GM19395 (cell line): ENCODE measurements around the gene PTK7.

Source experiments
- ATAC-seq: cut with Tn5 transposase; IDR thresholded peaks from one replicate; pipeline ENCODE4 v1.9.1; 2021; ENCODE audit warnings: mild to moderate bottlenecking, moderate library complexity; ENCODE audit not compliant: unreplicated experiment

PTK7 gene

GRCh38 chr6:43175676-43176422, 99.7 kb downstream of the PTK7 start:
- no peak for ATAC-seq

- no peak for ATAC-seq
Measured at GRCh38 chr6:43176423-43176786, 100.3 kb downstream of the PTK7 start.

- ATAC-seq = no peak
Measured at GRCh38 chr6:43178150-43178549, 102.0 kb downstream of the PTK7 start.

GRCh38 chr6:43178951-43179830, 103.1 kb downstream of the PTK7 start:
- ATAC-seq = no peak

- no peak for ATAC-seq
Measured at GRCh38 chr6:43180058-43180457, 103.9 kb downstream of the PTK7 start.

DNA sequence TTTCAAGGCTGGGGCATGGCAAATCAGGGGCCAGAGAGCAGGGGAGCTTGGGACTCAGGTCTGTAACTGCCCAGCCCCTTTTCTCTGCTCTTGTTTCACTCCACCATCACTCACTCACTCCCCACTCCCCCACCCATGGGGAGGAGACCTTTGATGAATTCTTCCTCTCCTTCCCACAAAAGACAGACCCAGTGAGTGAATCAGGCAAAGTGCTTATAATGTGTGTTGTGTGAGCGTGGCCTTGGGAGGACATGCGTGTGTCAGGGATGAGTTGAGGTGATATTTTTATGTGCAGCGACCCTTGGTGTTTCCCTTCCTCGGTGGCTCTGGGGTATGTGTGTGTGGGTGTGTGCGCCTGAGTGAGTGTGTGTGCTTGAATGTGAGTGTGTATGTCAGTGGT, 104.9 kb downstream of the PTK7 start:
- ATAC-seq = no peak

DNA sequence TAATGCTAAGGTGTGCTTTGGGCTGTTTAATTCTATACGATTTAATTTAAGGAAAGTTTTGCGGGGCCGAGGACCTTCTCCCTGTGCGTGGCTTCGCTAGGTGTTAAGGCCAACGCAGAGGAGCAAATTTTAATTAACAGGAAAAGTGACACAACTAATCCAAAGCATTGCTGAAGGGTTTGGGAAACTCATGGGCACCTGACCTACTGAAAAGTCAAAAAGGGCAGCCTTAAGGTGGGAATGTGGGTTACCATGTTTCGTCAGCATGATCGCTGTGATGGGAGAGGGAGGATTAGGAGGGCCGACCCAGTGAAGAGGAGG, 105.5 kb downstream of the PTK7 start:
- no peak for ATAC-seq

DNA sequence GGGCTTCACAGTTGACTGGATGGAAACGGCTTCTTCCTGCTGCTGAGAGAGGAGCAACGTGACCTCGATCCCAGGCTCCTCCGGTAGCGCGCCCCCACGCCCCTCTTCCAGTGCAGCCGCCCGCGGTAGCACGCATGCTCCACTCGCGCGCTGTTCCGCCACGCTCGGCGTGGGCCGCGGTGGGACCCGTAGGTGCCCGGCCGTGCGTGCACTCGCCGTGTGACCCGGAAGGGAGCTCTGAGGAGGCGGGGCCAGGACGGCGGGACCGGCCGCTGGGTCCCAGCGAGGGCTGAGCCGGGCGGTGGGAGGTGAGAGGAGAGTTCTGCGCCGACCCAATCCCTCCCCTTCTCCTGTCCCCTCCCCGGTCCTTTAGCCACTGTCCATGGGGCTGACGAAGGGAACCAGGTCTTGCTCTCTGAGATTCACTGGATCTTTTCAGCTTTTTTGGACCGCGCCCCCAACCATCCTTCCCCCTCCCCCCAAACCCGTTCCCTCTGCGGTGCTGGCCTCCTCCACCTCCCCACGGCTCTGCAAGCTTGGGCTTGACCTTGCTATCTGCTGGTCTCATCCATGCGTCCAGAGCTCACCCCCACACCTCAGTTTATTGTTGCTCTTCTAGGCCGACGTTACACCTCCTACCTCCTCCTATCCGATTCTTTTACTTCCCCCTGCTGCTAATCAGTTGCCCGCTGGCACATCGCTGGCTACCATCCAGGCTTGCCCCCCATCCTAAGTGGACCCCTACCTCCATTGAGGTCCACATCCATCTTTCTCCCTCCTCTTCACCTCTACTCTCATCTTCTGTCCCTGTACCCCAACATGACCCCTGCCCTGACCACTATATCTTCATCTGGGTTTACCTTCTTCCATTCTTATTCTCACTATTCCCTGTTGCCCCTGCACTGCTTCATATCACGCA, 106.1 kb downstream of the PTK7 start, which contains the start of gene CUL9:
Gene CUL9, plus strand, starts transcription at position 255 of the 919 bp plus-strand sequence. CDS start 2,115 bp downstream, outside the sequence.
- ATAC-seq = peak; percentile 91

DNA sequence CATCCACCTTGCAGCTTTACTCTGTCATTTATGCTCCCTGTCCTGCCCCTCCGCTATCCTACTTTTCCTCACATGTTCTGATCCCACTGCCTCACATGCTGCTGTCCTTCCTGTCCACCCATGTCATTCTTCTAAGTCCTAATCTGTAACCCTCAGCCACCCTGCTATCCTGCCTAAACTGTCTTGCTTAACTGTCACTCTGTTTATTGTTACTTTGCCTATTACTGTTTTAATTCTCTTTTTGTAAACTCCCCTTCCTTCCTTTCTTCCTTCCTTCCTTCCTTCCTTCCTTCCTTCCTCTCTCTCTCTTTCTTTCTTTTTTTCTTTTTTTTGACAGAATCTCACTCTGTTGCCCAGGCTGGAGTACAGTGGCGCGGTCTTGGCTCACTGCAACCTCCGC, 107.3 kb downstream of the PTK7 start:
- ATAC-seq = no peak

DNA sequence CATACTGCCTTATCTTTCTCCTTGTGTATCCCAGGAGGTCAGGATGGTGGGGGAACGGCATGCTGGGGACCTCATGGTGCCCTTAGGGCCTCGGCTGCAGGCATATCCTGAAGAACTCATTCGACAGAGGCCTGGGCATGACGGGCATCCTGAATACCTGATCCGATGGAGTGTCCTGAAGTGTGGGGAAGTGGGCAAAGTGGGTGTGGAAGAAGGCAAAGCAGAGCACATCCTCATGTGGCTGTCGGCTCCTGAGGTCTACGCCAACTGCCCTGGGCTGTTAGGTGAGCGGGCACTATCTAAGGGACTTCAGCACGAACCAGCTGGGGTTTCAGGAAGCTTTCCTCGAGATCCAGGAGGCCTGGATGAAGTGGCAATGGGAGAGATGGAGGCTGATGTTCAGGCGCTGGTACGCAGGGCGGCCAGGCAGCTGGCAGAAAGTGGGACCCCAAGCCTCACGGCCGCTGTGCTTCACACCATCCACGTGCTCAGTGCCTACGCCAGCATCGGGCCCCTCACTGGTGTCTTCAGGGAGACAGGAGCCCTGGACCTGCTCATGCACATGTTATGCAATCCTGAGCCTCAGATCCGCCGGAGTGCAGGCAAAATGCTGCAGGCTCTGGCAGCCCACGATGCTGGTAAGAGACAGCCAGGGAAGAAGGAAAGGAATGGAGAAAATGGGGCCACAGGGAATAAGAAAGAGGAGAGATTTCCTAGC, 108.3 kb downstream of the PTK7 start:
- ATAC-seq = no peak

DNA sequence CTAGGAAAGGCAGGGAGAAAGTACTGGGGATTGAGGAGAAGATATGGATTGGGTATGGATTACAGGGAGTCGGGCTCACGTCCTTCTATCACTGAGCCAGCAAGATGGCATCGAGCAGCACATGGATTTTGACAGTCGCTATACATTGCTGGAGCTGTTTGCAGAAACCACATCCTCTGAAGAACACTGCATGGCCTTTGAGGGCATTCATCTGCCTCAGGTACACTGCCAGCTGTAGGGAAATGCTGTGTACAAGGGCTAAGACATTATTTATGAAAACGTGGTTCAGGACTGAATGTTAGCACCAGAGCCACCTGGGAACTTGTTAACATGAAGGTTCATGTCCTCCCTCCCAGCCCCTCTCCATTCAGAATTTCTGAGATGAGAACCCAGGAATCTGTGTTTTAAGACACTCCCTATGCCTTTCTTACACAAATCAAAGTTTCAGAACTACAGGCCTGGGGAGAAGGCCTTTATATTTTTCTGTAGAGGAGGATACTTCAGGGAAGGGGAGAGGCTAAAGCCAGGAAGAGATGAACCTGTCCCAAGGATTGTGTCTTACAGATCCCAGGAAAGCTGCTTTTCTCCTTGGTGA, 109.4 kb downstream of the PTK7 start:
- no peak for ATAC-seq

GRCh38 chr6:43186019-43186418, 109.9 kb downstream of the PTK7 start:
- no peak for ATAC-seq

DNA sequence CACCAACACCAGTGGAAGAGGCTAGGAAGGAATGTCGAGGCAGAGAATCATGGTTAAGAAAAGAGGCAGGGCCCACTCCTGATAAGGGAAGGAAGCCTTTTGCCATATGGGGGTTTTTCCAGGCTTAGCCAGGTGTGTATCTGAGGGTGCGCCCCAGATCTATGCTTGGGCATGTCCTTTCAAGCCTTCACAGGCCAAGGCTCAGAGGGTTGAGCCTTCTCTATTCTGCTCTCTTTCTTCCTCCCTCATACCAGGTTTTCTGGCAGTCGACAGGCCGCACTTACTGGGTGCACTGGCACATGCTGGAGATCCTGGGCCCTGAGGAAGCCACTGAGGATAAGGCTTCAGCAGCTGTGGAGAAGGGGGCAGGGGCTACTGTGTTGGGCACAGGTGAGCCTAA, 110.6 kb downstream of the PTK7 start:
- no peak for ATAC-seq

DNA sequence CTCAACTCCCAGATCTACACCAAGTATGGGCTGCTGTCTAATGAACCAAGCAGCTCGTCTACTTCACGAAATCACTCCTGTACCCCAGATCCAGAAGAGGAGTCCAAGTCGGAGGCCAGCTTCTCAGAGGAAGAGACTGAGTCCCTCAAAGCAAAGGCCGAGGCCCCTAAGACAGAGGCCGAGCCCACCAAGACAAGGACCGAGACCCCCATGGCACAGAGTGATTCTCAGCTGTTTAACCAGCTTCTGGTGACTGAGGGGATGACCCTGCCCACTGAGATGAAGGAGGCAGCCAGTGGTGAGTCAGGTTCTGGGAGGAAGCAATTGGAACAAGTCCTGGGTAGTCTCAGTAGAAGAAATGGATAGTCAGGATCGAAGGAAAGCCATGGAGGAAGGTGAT, 111.7 kb downstream of the PTK7 start:
- ATAC-seq = no peak

- ATAC-seq = no peak
Measured at GRCh38 chr6:43188426-43188825, 112.3 kb downstream of the PTK7 start.

- no peak for ATAC-seq
Measured at GRCh38 chr6:43189776-43190304, 113.7 kb downstream of the PTK7 start.

DNA sequence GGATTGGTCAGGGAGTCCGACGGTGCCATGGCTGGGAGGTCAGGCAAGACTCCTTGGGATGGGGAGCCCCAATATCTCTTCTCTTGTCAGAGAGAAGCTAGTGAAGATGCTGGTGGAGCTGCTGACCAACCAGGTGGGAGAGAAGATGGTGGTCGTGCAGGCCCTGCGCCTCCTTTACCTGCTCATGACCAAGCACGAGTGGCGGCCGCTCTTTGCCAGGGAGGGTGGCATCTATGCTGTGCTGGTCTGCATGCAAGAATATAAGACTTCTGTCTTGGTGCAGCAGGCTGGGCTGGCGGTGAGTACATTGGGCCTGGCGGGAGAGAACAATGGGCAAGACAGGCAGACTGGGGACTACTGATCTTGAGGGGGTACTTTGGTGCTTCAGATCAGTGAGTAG, 116.8 kb downstream of the PTK7 start:
- no peak for ATAC-seq

GRCh38 chr6:43193929-43194328, 117.8 kb downstream of the PTK7 start:
- no peak for ATAC-seq

DNA sequence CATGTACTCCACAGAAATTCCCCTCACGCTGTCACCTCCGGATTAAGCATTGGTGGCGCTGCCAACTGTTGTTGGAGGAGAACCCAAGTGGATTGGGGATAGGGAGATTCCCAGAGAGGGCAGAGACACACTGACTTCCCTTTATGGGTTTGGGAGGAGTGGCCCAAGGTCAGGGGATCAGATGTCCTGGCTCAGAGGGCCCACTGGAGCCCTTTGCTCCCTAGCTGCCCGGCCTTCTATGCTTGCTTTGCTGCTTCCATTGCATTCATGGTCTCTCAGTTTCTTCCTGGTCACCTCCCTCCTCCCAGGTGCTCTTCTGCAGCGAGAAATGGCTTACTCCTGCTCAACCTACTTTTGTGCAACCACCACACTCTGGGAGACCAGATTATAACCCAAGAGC, 120.2 kb downstream of the PTK7 start:
- ATAC-seq = no peak

DNA sequence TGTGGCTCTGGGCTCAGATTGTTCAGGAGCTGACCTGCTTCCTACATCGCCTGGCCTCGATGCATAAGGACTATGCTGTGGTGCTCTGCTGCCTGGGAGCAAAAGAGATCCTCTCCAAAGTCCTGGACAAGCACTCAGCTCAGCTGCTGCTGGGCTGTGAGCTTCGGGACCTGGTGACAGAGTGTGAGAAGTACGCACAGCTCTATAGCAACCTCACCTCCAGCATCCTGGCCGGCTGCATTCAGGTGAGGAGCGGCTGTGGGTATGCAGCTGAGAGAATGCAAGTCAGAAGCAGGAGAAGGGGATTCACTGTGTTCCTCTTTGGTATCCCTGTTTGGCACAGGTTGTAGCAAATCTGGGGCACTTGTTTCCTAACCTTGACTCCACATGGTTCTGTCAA, 123.8 kb downstream of the PTK7 start:
- no peak for ATAC-seq
